Lung (tissue), 12 donors: ENCODE results near the gene RIMS4. TPM values are rescaled to one million over a fixed set of nuclear protein-coding genes. Genes with fewer than 3 reads are reported as not detected.

Experiments used
- ATAC-seq: fragments of 200-7000 bp; cut with Tn5 transposase; one replicate; pipeline ENCODE4 v1.9.1; 2020; ENCODE audit warnings: moderate number of reproducible peaks; ENCODE audit not compliant: insufficient read depth, low FRiP score
- DNase-seq, 3 donors: peaks; one replicate each; pipeline ENCODE4 v3.0.0-alpha.2; 2013 to 2017
- H3K27ac ChIP-seq, 2 donors: one replicate each; pipeline ENCODE4 v1.5.1; 2013; ENCODE audit warnings: mild to moderate bottlenecking in 2 of 2, moderate library complexity in 2 of 2, control low read depth in 1 of 2, inconsistent platforms in 1 of 2, low read depth in 1 of 2, low read length in 1 of 2
- H3K27me3 ChIP-seq, 3 donors: one replicate each; pipeline ENCODE4 v1.5.1; 2013; ENCODE audit warnings: low read length in 2 of 3; ENCODE audit not compliant: control insufficient read depth in 3 of 3, insufficient read depth in 3 of 3
- H3K36me3 ChIP-seq, 4 donors: one replicate each; pipeline ENCODE4 v1.5.1; 2013; ENCODE audit warnings: low read length in 4 of 4, mild to moderate bottlenecking in 1 of 4, moderate library complexity in 1 of 4; ENCODE audit not compliant: control insufficient read depth in 4 of 4, insufficient read depth in 4 of 4
- H3K4me1 ChIP-seq, 5 donors: one replicate each; pipeline ENCODE4 v1.5.1; 2013; ENCODE audit warnings: low read length in 5 of 5, mild to moderate bottlenecking in 2 of 5, moderate library complexity in 1 of 5; ENCODE audit not compliant: control insufficient read depth in 5 of 5, insufficient read depth in 5 of 5
- H3K4me3 ChIP-seq: one replicate; pipeline ENCODE4 v1.5.1; 2013; ENCODE audit warnings: mild to moderate bottlenecking, control low read depth, moderate library complexity
- H3K9ac ChIP-seq, 2 donors: one replicate each; pipeline ENCODE4 v1.5.1; 2013; ENCODE audit warnings: low read length in 2 of 2, control low read depth in 1 of 2; ENCODE audit not compliant: insufficient read depth in 1 of 2
- H3K9me3 ChIP-seq, 4 donors: one replicate each; pipeline ENCODE4 v1.5.1; 2013; ENCODE audit warnings: low read length in 3 of 4, mild to moderate bottlenecking in 1 of 4, moderate library complexity in 1 of 4; ENCODE audit not compliant: control insufficient read depth in 4 of 4, insufficient read depth in 3 of 4
- CTCF ChIP-seq: IDR thresholded peaks from 2 replicates; pipeline ENCODE4 v1.5.1; 2012; ENCODE audit warnings: mild to moderate bottlenecking; ENCODE audit errors: control extremely low read depth, extremely low read depth
- WGBS, 2 donors: extraction: QIAGEN DNeasy Blood & Tissue Kit; methylation state at CpG; one replicate each; pipeline ENCODE4 v1.1.7; 2013; 5-methylcytosine and 5-hydroxymethylcytosine counted together
- polyA plus RNA-seq, 2 donors: library from polyadenylated mRNA; stranded (reverse); fragments of 200-250 nt; gene quantifications; one replicate each; pipeline ENCODE4 v1.2.1, GENCODE V29; 2013
- total RNA-seq, 2 donors: library from RNA; depleted of rRNA in 1 of 2; stranded (reverse); fragments of >200 nt in 1 of 2; gene quantifications; one replicate each; pipeline ENCODE4 v1.2.1, GENCODE V29; 2014 to 2021
- donor health status: control.
- donor health status: control.
- donor health status: Bipolar disorder and iron deficiency.
- donor health status: healthy.
- donor health status: DM: yes; HTN: yes; CAD: no.

The RIMS4 gene
- total and polyA plus RNA-seq, 4 donors = 0.43 to 5.6 (median 1.6) TPM

GRCh38 chr20:44759595-44759994 is 50.8 kb downstream of the RIMS4 start:
- Histone ChIP-seq H3K9ac (no peak overlapping the region), H3K27ac (no peak overlapping the region), H3K36me3 (no peaks in the 10 kb centered on the region), H3K9me3 (no peaks in the 10 kb centered on the region), H3K4me3 (no peak overlapping the region), H3K27me3 (no peaks in the 10 kb centered on the region), H3K4me1 (peaks cover 0 to 19% (median 0%) of the 10 kb centered on the region in 5 donors)
- DNase-seq (no peak), ATAC-seq (no peak)
- TF ChIP-seq CTCF = no peak
- 93 to 100% methylated on average over 1 of the region's 1 CpG for WGBS, 2 donors

- no peak overlapping the region for H3K9ac ChIP-seq
- WGBS, 2 donors = 51 to 67% methylated on average over 10 of the region's 10 CpGs
- no peaks in the 10 kb centered on the region for H3K27me3 ChIP-seq
- no peak overlapping the region for H3K4me3 ChIP-seq
- H3K4me1 ChIP-seq = peaks cover 0 to 19% (median 0%) of the 10 kb centered on the region in 5 donors
- H3K27ac ChIP-seq = no peak overlapping the region
- no peak for TF ChIP-seq CTCF
- no peak for ATAC-seq
- H3K36me3 ChIP-seq = no peaks in the 10 kb centered on the region
- DNase-seq = no peak
- no peaks in the 10 kb centered on the region for H3K9me3 ChIP-seq
Observed at GRCh38 chr20:44758247-44759101, 51.9 kb downstream of the RIMS4 start.

- WGBS, 2 donors = 93 to 95% methylated on average over 5 of the region's 5 CpGs
- Histone ChIP-seq H3K36me3 (no peaks in the 10 kb centered on the region), H3K9me3 (no peaks in the 10 kb centered on the region), H3K27me3 (no peaks in the 10 kb centered on the region), H3K9ac (no peak overlapping the region), H3K4me1 (peaks cover 0 to 10% (median 0%) of the 10 kb centered on the region in 5 donors), H3K27ac (no peak overlapping the region), H3K4me3 (no peak overlapping the region)
- DNase-seq = no peak
- TF ChIP-seq CTCF = no peak
- no peak for ATAC-seq
Observed at GRCh38 chr20:44756956-44757355, 53.4 kb downstream of the RIMS4 start.
